Type B pancreatic cell (in vitro differentiated cells): ENCODE measurements around the gene PARP1. TPM values are rescaled to one million over a fixed set of nuclear protein-coding genes. Genes with fewer than 3 reads are reported as not detected.

Experiments used
- DNase-seq: peaks from one replicate; pipeline ENCODE4 v3.0.0; 2021; ENCODE audit warnings: mixed read lengths; ENCODE audit not compliant: unreplicated experiment; ENCODE audit errors: extremely low spot score
- H3K27ac Mint-ChIP-seq: 2 replicates; pipeline ENCODE4 v1.8.0; 2021; ENCODE audit warnings: mild to moderate bottlenecking, mixed read lengths
- H3K27me3 Mint-ChIP-seq: 2 replicates; pipeline ENCODE4 v1.8.0; 2021; ENCODE audit warnings: mixed read lengths
- H3K36me3 Mint-ChIP-seq: 2 replicates; pipeline ENCODE4 v1.8.0; 2021; ENCODE audit warnings: mixed read lengths
- H3K4me1 Mint-ChIP-seq: one replicate; pipeline ENCODE4 v1.8.0; 2021; ENCODE audit warnings: mixed read lengths; ENCODE audit not compliant: unreplicated experiment
- H3K4me3 Mint-ChIP-seq: 2 replicates; pipeline ENCODE4 v1.8.0; 2021; ENCODE audit warnings: mild to moderate bottlenecking, mixed read lengths
- H3K9me3 Mint-ChIP-seq: 2 replicates; pipeline ENCODE4 v1.8.0; 2021; ENCODE audit warnings: mixed read lengths
- CTCF ChIP-seq: fragments of 200-600 bp; sonication (generic); conservative IDR thresholded peaks from 2 replicates; pipeline ENCODE4 v1.5.0; 2021; ENCODE audit warnings: antibody characterized with exemption, mild to moderate bottlenecking
- total RNA-seq: library from RNA; stranded (reverse); gene quantifications from 2 replicates; pipeline ENCODE4 v1.2.1, GENCODE V29; 2021; ENCODE audit warnings: low replicate concordance

Gene PARP1
- total RNA-seq, 1 donor from 2014 or later = 186 TPM

GRCh38 chr1:226337276-226337875 is 70.5 kb downstream of the PARP1 start:
- DNase-seq = no peak

GRCh38 chr1:226335661-226336060 is 72.2 kb downstream of the PARP1 start:
- Mint-ChIP-seq H3K27me3 (no peaks in the 10 kb centered on the region), H3K9me3 (peaks cover 6% of the 10 kb centered on the region), H3K27ac (no peak overlapping the region), H3K4me1 (peaks cover 5% of the 10 kb centered on the region), H3K36me3 (peaks cover 5% of the 10 kb centered on the region), H3K4me3 (no peak overlapping the region)
- TF ChIP-seq CTCF = no peak
- no peak for DNase-seq

More at GRCh38 chr1:226337276-226337875, 70.5 kb downstream of the PARP1 start:
- Mint-ChIP-seq H3K9me3 (peaks cover 8% of the 10 kb centered on the region), H3K4me3 (no peak overlapping the region), H3K27me3 (no peaks in the 10 kb centered on the region), H3K4me1 (peaks cover 5% of the 10 kb centered on the region), H3K27ac (no peak overlapping the region), H3K36me3 (peaks cover 5% of the 10 kb centered on the region)
- no peak for TF ChIP-seq CTCF

- H3K27me3 Mint-ChIP-seq = no peaks in the 10 kb centered on the region
- H3K27ac Mint-ChIP-seq = peak overlapping the region; percentile 39
- peaks cover 7% of the 10 kb centered on the region for H3K4me1 Mint-ChIP-seq
- H3K9me3 Mint-ChIP-seq = no peaks in the 10 kb centered on the region
- no peak for DNase-seq
- TF ChIP-seq CTCF = no peak
- H3K4me3 Mint-ChIP-seq = peak overlapping the region; percentile 45
- no peaks in the 10 kb centered on the region for H3K36me3 Mint-ChIP-seq
Measured at GRCh38 chr1:226332947-226333346, 74.9 kb downstream of the PARP1 start.

GRCh38 chr1:226329237-226329636 is 78.7 kb downstream of the PARP1 start:
- no peak overlapping the region for H3K4me3 Mint-ChIP-seq
- no peak overlapping the region for H3K27ac Mint-ChIP-seq

GRCh38 chr1:226327761-226328162 is 80.1 kb downstream of the PARP1 start:
- Mint-ChIP-seq H3K27ac (peak overlapping the region; percentile 66), H3K36me3 (no peaks in the 10 kb centered on the region), H3K4me3 (no peak overlapping the region), H3K4me1 (peaks cover 9% of the 10 kb centered on the region), H3K9me3 (no peaks in the 10 kb centered on the region), H3K27me3 (no peaks in the 10 kb centered on the region)
- TF ChIP-seq CTCF = no peak
- DNase-seq = no peak

More at GRCh38 chr1:226329237-226329636, 78.7 kb downstream of the PARP1 start:
- H3K27me3 Mint-ChIP-seq = no peaks in the 10 kb centered on the region
- no peak for DNase-seq
- peaks cover 14% of the 10 kb centered on the region for H3K4me1 Mint-ChIP-seq
- H3K9me3 Mint-ChIP-seq = no peaks in the 10 kb centered on the region
- TF ChIP-seq CTCF = no peak
- no peaks in the 10 kb centered on the region for H3K36me3 Mint-ChIP-seq
